ENCODE data around the gene TRRAP. TPM values are rescaled to one million over a fixed set of nuclear protein-coding genes. Genes with fewer than 3 reads are reported as not detected.

TRRAP gene
- total RNA-seq, 6 experiments from 2014 or later: 26.6 to 35.5 (median 28.7) TPM

- Mint-ChIP-seq H3K36me3 (ENCODE audit: low read depth) (no peaks in the 10 kb centered on the region), H3K27ac (no peak overlapping the region), H3K27me3 (ENCODE audit: insufficient read depth) (peaks cover 6% of the 10 kb centered on the region), H3K9me3 (no peaks in the 10 kb centered on the region), H3K4me1 (ENCODE audit: low read depth) (peaks cover 25% of the 10 kb centered on the region), H3K4me3 (no peak overlapping the region; the same call in 1 of the 2 replicates)
- no peak for DNase-seq
- TF ChIP-seq CTCF (IDR thresholded peaks at IDR 0.05): no peak
These were observed 9.9 kb upstream of the TRRAP start for GRCh38 chr7:98868450-98868849.

- TF ChIP-seq CTCF (IDR thresholded peaks at IDR 0.05): no peak
These were observed 9.2 kb upstream of the TRRAP start for GRCh38 chr7:98869027-98869596.

GRCh38 chr7:98869597-98870120 lies 8.7 kb upstream of the TRRAP start, which contains the start of gene TMEM130:
Gene TMEM130 (minus strand): TSS chr7:98870014. CDS start chr7:98869861, 153 bp downstream.
- Mint-ChIP-seq H3K9me3 (no peaks in the 10 kb centered on the region), H3K36me3 (ENCODE audit: low read depth) (no peaks in the 10 kb centered on the region), H3K27ac (no peak within 1 kb of the TSS), H3K27me3 (ENCODE audit: insufficient read depth) (peaks cover 7% of the 10 kb centered on the region), H3K4me1 (ENCODE audit: low read depth) (peaks cover 13% of the 10 kb centered on the region), H3K4me3 (peak within 1 kb of the TSS; percentile 84)
- TF ChIP-seq CTCF (IDR thresholded peaks at IDR 0.05): no peak
- no peak for DNase-seq

More at GRCh38 chr7:98869027-98869596, 9.2 kb upstream of the TRRAP start:
- Mint-ChIP-seq H3K36me3 (ENCODE audit: low read depth) (no peaks in the 10 kb centered on the region), H3K27ac (no peak overlapping the region), H3K4me1 (ENCODE audit: low read depth) (peaks cover 19% of the 10 kb centered on the region), H3K4me3 (peak overlapping the region; percentile 51), H3K27me3 (ENCODE audit: insufficient read depth) (peaks cover 7% of the 10 kb centered on the region), H3K9me3 (no peaks in the 10 kb centered on the region)
- no peak for DNase-seq

- peak; percentile 35 for DNase-seq
- H3K36me3 Mint-ChIP-seq (ENCODE audit: low read depth): no peaks in the 10 kb centered on the region
- peaks cover 8% of the 10 kb centered on the region for H3K4me1 Mint-ChIP-seq (ENCODE audit: low read depth)
- TF ChIP-seq CTCF (IDR thresholded peaks at IDR 0.05): no peak
- no peak overlapping the region for H3K27ac Mint-ChIP-seq
- peak overlapping the region; percentile 84 for H3K4me3 Mint-ChIP-seq
- peaks cover 7% of the 10 kb centered on the region for H3K27me3 Mint-ChIP-seq (ENCODE audit: insufficient read depth)
- no peaks in the 10 kb centered on the region for H3K9me3 Mint-ChIP-seq
These were observed 8.1 kb upstream of the TRRAP start for GRCh38 chr7:98870121-98870651.

- peak overlapping the region; percentile 84 for H3K4me3 Mint-ChIP-seq
- H3K4me1 Mint-ChIP-seq (ENCODE audit: low read depth): peaks cover under 1% of the 10 kb centered on the region; the same call in 1 of the 2 replicates
- no peaks in the 10 kb centered on the region for H3K9me3 Mint-ChIP-seq
- TF ChIP-seq CTCF (IDR thresholded peaks at IDR 0.05): no peak
- H3K27me3 Mint-ChIP-seq (ENCODE audit: insufficient read depth): peaks cover 7% of the 10 kb centered on the region
- DNase-seq: no peak
- no peak overlapping the region for H3K27ac Mint-ChIP-seq
- no peaks in the 10 kb centered on the region for H3K36me3 Mint-ChIP-seq (ENCODE audit: low read depth)
These were observed 7.4 kb upstream of the TRRAP start for GRCh38 chr7:98870807-98871491.

Measured in HFFc6 (cell line).